Coronary artery (tissue), 2 donors: ENCODE measurements around the gene SDK2.

Experiments
- DNase-seq: peaks from one replicate; pipeline ENCODE4 v3.0.0-alpha.2; 2017; ENCODE audit warnings: low spot score
- H3K27ac ChIP-seq, 2 donors: fragments of 200-600 bp; sonication (generic); one replicate each; pipeline ENCODE4 v1.5.1; 2016 to 2019
- H3K4me3 ChIP-seq: fragments of 200-600 bp; sonication (generic); 2 replicates; pipeline ENCODE4 v1.5.1; 2016; ENCODE audit warnings: mild to moderate bottlenecking, moderate library complexity
- TF ChIP-seq, protein P1 (sequence below): fragments of 200-600 bp; sonication (generic); IDR thresholded peaks from one replicate; pipeline ENCODE4 v1.5.1; 2019; ENCODE audit warnings: antibody characterized with exemption

The SDK2 gene

DNA sequence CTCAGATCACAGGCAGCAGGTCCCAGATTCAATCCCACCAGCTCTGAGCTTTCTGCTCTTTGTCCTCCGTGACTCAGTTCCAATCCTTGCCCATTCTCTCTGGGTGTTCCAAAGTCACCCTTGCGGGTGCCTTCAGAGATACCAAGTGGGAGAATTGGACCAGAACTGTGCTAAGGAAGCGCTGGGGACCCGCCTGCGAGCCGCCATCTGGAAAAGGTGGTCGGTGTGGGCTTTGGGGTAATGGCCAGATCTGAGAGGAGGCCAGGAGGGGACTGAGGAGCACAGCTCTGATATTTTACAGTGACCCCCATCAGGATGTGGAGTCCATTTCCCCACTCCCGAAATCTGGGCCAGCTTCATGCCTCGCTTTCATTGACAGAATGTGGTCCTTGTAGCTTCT lies 152.6 kb downstream of the SDK2 start:
- no peak overlapping the region for H3K27ac ChIP-seq
- TF ChIP-seq, protein P1, sequence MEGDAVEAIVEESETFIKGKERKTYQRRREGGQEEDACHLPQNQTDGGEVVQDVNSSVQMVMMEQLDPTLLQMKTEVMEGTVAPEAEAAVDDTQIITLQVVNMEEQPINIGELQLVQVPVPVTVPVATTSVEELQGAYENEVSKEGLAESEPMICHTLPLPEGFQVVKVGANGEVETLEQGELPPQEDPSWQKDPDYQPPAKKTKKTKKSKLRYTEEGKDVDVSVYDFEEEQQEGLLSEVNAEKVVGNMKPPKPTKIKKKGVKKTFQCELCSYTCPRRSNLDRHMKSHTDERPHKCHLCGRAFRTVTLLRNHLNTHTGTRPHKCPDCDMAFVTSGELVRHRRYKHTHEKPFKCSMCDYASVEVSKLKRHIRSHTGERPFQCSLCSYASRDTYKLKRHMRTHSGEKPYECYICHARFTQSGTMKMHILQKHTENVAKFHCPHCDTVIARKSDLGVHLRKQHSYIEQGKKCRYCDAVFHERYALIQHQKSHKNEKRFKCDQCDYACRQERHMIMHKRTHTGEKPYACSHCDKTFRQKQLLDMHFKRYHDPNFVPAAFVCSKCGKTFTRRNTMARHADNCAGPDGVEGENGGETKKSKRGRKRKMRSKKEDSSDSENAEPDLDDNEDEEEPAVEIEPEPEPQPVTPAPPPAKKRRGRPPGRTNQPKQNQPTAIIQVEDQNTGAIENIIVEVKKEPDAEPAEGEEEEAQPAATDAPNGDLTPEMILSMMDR = no peak
- no peak for DNase-seq
- no peak overlapping the region for H3K4me3 ChIP-seq

GRCh38 chr17:73490851-73491250 lies 153.4 kb downstream of the SDK2 start:
- DNase-seq = no peak
- TF ChIP-seq, protein P1 = no peak
- Histone ChIP-seq H3K4me3 (no peak overlapping the region), H3K27ac (no peak overlapping the region)

- TF ChIP-seq, protein P1 = no peak
- Histone ChIP-seq H3K27ac (no peak overlapping the region), H3K4me3 (no peak overlapping the region)
- no peak for DNase-seq
Measured at GRCh38 chr17:73489991-73490390, 154.3 kb downstream of the SDK2 start.

- DNase-seq = no peak
- TF ChIP-seq, protein P1 = no peak
- Histone ChIP-seq H3K27ac (no peak overlapping the region), H3K4me3 (no peak overlapping the region)
Measured at GRCh38 chr17:73489333-73489732, 154.9 kb downstream of the SDK2 start.

DNA sequence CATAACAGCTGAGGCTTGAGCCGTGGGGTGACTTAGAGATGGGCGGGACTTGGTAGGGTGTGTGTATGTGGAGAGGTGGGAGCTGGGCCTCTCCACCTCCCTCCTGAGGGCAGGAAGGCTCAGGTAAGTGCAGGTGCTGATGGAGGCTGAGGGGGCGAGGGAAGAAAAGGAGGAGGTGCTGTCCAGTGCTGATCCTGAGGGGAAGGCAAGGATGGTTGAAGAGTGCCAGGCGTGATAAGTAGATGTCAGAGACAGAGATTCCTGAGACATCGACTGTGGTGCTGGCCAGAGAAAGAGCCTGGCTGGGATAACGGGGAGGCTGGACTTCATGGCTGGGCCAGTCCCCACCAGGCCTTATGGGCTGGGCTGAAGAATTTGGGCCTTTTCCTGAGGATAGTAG lies 159.1 kb downstream of the SDK2 start:
- no peak overlapping the region for H3K27ac ChIP-seq
- H3K4me3 ChIP-seq = no peak overlapping the region
- DNase-seq = no peak
- TF ChIP-seq, protein P1 = no peak

GRCh38 chr17:73482894-73483293 lies 161.4 kb downstream of the SDK2 start:
- H3K27ac ChIP-seq = no peak overlapping the region
- no peak overlapping the region for H3K4me3 ChIP-seq
- no peak for DNase-seq
- TF ChIP-seq, protein P1 = no peak

DNA sequence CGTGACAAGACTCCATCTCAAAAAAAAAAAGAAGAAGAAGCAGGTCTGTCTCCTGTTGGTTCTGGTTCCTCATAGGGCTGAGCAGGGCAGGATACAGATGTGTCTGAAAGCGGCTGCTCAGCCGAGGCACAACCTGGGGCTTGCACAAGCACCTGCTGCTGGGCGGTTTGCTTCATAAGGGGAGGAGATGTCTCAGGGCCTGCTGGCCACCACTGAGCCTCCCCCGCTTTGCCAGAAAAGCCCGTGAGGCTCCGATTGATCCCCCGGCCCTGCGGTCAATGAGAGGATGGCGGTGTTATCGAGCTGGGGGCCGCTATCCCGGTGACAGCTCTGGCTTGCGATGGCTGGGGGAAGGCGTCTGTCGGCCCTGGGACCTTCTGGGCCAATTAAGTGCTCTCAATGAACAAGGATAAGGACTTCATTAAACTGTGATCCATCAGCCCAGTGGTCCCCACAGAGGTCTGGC lies 162.0 kb downstream of the SDK2 start:
- H3K27ac ChIP-seq = no peak overlapping the region
- no peak for DNase-seq
- TF ChIP-seq, protein P1 = no peak
- no peak overlapping the region for H3K4me3 ChIP-seq
